ENCODE data around the gene TNFAIP3.

TNFAIP3 gene

DNA sequence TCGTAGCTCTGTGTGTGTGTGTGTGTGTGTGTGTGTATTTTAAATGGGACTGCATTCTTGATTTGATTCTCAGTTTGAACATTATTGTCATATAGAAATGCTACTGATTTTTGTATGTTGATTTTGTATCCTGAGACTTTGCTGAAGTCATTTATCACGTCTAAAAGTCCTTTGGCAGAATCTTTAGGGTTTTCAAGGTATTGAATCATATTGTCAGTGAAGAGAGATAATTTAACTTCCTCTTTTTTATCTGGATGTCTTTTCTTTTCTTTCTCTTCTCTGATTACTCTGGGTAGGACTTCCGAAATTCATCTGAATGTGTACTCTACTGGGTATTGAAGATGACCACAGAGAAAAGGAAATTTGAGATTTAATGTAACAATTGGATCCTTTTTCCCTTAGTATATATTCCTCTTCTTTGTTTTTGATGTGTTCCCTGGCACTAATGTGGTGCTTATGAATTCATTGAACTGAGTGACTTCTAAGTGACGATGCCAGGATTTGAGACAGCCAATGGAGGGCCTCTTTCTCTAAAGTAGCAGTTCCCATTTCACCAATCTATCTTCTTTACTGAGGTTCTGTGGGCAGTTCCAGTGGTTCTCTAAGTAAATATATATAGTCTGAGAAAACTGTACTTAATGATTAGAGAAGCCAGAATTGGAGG is 47.6 kb downstream of the TNFAIP3 start:
- no peak overlapping the region for H3K27ac ChIP-seq
- H3K27me3 ChIP-seq (replicated peaks): no peaks in the 10 kb centered on the region
- DNase-seq: no peak
- in situ Hi-C loops (cut with HindIII; ENCODE audit: low pct_ligation_motif_present, low sequenced_read_pairs): no loop called here
- no peak overlapping the region for H3K4me3 ChIP-seq (ENCODE audit: low read depth, low read length)
- no peaks in the 10 kb centered on the region for H3K36me3 ChIP-seq (replicated peaks)
- TF ChIP-seq, protein P1, sequence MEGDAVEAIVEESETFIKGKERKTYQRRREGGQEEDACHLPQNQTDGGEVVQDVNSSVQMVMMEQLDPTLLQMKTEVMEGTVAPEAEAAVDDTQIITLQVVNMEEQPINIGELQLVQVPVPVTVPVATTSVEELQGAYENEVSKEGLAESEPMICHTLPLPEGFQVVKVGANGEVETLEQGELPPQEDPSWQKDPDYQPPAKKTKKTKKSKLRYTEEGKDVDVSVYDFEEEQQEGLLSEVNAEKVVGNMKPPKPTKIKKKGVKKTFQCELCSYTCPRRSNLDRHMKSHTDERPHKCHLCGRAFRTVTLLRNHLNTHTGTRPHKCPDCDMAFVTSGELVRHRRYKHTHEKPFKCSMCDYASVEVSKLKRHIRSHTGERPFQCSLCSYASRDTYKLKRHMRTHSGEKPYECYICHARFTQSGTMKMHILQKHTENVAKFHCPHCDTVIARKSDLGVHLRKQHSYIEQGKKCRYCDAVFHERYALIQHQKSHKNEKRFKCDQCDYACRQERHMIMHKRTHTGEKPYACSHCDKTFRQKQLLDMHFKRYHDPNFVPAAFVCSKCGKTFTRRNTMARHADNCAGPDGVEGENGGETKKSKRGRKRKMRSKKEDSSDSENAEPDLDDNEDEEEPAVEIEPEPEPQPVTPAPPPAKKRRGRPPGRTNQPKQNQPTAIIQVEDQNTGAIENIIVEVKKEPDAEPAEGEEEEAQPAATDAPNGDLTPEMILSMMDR (IDR thresholded peaks at IDR 0.05; ENCODE audit: low read depth, low read length, missing control alignments): no peak

DNA sequence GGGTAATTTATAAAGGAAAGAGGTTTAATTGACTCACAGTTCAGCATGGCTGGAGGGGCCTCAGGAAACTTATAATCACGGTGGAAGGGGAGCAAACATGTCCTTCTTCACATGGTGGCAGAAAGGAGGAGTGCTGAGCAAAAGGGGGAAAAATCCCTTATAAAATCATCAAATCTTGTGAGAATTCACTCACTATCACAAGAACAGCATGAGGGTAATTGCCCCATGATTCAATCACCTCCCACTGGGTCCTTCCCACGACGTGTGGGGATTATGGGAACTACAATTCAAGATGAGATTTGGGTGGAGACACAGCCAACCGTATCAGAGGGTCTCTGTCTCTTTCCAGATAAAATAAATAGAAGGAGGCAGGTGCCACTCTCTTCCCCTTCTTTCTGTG is 48.7 kb downstream of the TNFAIP3 start:
- in situ Hi-C loops (cut with HindIII; ENCODE audit: low pct_ligation_motif_present, low sequenced_read_pairs): no loop called here
- no peaks in the 10 kb centered on the region for H3K36me3 ChIP-seq (replicated peaks)
- TF ChIP-seq, protein P1 (IDR thresholded peaks at IDR 0.05; ENCODE audit: low read depth, low read length, missing control alignments): no peak
- H3K27me3 ChIP-seq (replicated peaks): no peaks in the 10 kb centered on the region
- H3K4me3 ChIP-seq (ENCODE audit: low read depth, low read length): no peak overlapping the region
- H3K27ac ChIP-seq: no peak overlapping the region
- DNase-seq: no peak

DNA sequence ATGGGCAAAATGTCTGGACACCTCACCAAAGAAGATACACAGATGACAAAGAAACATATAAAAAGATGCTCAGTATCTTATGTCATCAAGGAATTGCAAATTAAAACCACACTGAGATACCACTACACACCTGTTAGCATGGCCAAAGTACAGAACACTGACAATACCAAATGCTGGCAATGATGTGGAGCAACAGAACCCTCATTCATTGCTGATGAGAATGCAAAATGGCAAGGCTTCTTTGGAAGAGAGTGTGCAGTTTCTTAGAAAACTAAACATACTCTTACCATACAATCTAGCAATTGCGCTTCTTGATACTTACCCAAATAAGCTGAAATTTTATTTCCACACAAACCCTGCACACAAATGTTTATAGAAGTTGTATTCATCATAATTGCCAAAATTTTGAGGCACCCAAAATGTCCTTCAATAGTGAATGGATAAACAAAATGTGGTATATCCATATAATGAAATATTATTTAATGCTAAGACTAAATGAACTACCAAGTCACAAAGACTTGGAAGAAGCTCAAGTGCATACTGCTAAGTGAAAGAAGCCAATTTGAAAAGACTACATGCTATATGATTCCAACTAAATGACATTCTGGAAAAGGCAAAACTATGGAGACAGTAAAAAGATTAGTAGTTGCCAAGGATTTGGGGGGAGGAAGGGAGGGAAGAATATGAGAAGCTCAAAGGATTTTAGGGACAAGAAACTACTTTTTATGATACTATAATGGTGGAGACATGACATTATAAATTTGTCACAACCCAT is 50.7 kb downstream of the TNFAIP3 start:
- H3K27me3 ChIP-seq (replicated peaks): no peaks in the 10 kb centered on the region
- H3K27ac ChIP-seq: no peak overlapping the region
- in situ Hi-C loops (cut with HindIII; ENCODE audit: low pct_ligation_motif_present, low sequenced_read_pairs): no loop called here
- no peak overlapping the region for H3K4me3 ChIP-seq (ENCODE audit: low read depth, low read length)
- no peaks in the 10 kb centered on the region for H3K36me3 ChIP-seq (replicated peaks)
- no peak for DNase-seq
- TF ChIP-seq, protein P1 (IDR thresholded peaks at IDR 0.05; ENCODE audit: low read depth, low read length, missing control alignments): no peak

DNA sequence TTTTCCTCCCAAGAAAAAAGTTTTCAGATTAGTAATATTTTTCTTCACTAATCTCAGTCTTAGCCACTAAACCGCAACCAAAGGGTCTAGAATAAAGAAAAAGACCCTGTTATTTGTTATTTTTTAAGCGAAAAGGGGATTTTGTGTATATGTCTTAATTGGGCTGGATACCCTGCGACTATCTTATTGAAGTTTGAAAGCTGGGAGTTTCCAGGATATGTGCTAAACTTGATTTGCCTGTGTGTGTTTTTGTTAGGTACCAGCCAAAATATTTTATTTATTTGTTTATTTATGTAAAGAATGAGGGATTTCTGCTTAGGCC is 52.4 kb downstream of the TNFAIP3 start:
- Histone ChIP-seq H3K27me3 (replicated peaks) (no peaks in the 10 kb centered on the region), H3K27ac (no peak overlapping the region), H3K4me3 (ENCODE audit: low read depth, low read length) (no peak overlapping the region), H3K36me3 (replicated peaks) (no peaks in the 10 kb centered on the region)
- DNase-seq: no peak
- in situ Hi-C loops (cut with HindIII; ENCODE audit: low pct_ligation_motif_present, low sequenced_read_pairs): no loop called here
- TF ChIP-seq, protein P1 (IDR thresholded peaks at IDR 0.05; ENCODE audit: low read depth, low read length, missing control alignments): no peak

DNA sequence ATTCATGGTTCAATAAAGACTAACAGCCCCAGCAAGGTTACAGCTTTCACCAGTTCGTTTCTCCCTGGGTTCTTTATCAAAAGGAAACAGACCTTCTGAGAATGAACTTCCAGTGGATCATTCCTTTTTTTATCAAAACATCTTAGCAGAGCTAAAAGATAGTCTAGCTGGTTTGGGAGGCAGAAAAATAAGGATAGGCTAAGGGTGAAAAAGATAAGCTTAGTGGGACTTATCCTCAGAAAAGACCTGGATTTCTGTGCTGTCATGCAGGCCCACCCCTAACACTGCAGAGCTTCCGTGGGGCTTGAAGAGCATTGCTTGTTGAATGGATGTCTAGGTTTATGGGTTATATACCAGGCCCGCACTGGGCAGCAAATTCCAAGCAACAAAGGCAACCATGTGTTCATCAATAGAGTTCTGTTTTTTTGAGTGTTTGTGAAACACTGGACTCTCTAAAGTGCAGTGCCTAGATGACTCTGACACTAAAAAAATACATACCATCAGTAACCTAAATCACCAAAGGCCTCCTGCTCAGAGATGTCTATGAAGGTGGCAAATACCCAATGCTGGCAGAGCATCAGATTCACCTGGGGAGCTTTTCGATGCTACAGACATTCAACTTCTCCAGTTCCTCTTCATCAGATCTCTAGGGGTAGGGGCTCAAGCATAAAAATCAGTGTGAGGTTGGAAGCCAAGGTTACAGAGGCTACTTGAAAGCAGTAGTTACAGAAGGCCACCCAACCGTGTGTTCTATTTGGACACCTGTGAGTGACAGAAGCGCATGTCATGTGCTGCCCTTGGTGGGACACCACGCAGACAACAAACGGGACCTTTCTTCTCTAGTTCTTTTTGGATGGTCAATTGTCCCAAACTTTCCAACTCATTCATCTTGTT is 53.0 kb downstream of the TNFAIP3 start:
- Histone ChIP-seq H3K27ac (no peak overlapping the region), H3K27me3 (replicated peaks) (no peaks in the 10 kb centered on the region), H3K36me3 (replicated peaks) (no peaks in the 10 kb centered on the region), H3K4me3 (ENCODE audit: low read depth, low read length) (no peak overlapping the region)
- in situ Hi-C loops (cut with HindIII; ENCODE audit: low pct_ligation_motif_present, low sequenced_read_pairs): no loop called here
- TF ChIP-seq, protein P1 (IDR thresholded peaks at IDR 0.05; ENCODE audit: low read depth, low read length, missing control alignments): no peak
- no peak for DNase-seq

Data from brain microvascular endothelial cell (primary cell).